COLO668 (cell line): Measurements from ENCODE around the gene TMEM207.

ENCODE experiments used
- DNase-seq: peaks from one replicate; lab custom pipeline; 2025; ENCODE audit not compliant: unreplicated experiment; lab: John Stamatoyannopoulos, UW

TMEM207 gene

GRCh38 chr3:190444576-190445145 is 5.0 kb downstream of the TMEM207 start:
- no peak for DNase-seq

GRCh38 chr3:190444006-190444405 is 5.7 kb downstream of the TMEM207 start:
- DNase-seq = no peak

- no peak for DNase-seq
Observed at GRCh38 chr3:190443257-190443656, 6.4 kb downstream of the TMEM207 start.

- DNase-seq = no peak
Observed at GRCh38 chr3:190442240-190442639, 7.5 kb downstream of the TMEM207 start.

- DNase-seq = no peak
Observed at GRCh38 chr3:190436331-190436730, 13.4 kb downstream of the TMEM207 start.

- DNase-seq = no peak
Observed at GRCh38 chr3:190435618-190436017, 14.1 kb downstream of the TMEM207 start.

- no peak for DNase-seq
Observed at GRCh38 chr3:190433626-190434025, 16.1 kb downstream of the TMEM207 start.

GRCh38 chr3:190432216-190432615 is 17.5 kb downstream of the TMEM207 start:
- DNase-seq = no peak

- DNase-seq = no peak
Observed at GRCh38 chr3:190430906-190431305, 18.8 kb downstream of the TMEM207 start.

GRCh38 chr3:190429681-190430080 is 20.0 kb downstream of the TMEM207 start:
- no peak for DNase-seq

GRCh38 chr3:190426806-190427507 is 22.7 kb downstream of the TMEM207 start:
- DNase-seq = no peak

GRCh38 chr3:190425833-190426232 is 23.9 kb downstream of the TMEM207 start:
- no peak for DNase-seq

GRCh38 chr3:190424478-190425439 is 24.9 kb downstream of the TMEM207 start:
- DNase-seq = peak; percentile 7

GRCh38 chr3:190424108-190424477 is 25.6 kb downstream of the TMEM207 start:
- DNase-seq = no peak

- no peak for DNase-seq
Observed at GRCh38 chr3:190414297-190414696, 35.4 kb downstream of the TMEM207 start.

- no peak for DNase-seq
Observed at GRCh38 chr3:190404715-190405114, 45.0 kb downstream of the TMEM207 start.

GRCh38 chr3:190401963-190402362 is 47.7 kb downstream of the TMEM207 start:
- no peak for DNase-seq

- DNase-seq = no peak
Observed at GRCh38 chr3:190399677-190400076, 50.0 kb downstream of the TMEM207 start.

- no peak for DNase-seq
Observed at GRCh38 chr3:190397889-190398288, 51.8 kb downstream of the TMEM207 start.

GRCh38 chr3:190396001-190396400 is 53.7 kb downstream of the TMEM207 start:
- DNase-seq = no peak

- no peak for DNase-seq
Observed at GRCh38 chr3:190388703-190389102, 61.0 kb downstream of the TMEM207 start.
